GM18517 (cell line): Measurements from ENCODE around the gene ALKBH6.
"Not testable (repeated sequence)": the region's sequence is repeated elsewhere in the genome, so short reads cannot be mapped to it uniquely, and the experiment has no call there.

ENCODE experiments used
- ATAC-seq: cut with Tn5 transposase; IDR thresholded peaks from one replicate; pipeline ENCODE4 v1.9.1; 2021; ENCODE audit warnings: mild to moderate bottlenecking, moderate library complexity; ENCODE audit not compliant: unreplicated experiment

Gene ALKBH6

GRCh38 chr19:36014012-36014924 is at the start of gene ALKBH6:
TSS of gene ALKBH6 (minus strand) at chr19:36014213. CDS start at chr19:36013397, 816 bp downstream.
- peak; percentile 93 for ATAC-seq

- ATAC-seq: no peak
These were observed 47.4 kb upstream of the ALKBH6 start for GRCh38 chr19:36061367-36061766.

GRCh38 chr19:36060430-36060829 is 46.4 kb upstream of the ALKBH6 start:
- ATAC-seq: no peak

- no peak for ATAC-seq
These were observed 45.3 kb upstream of the ALKBH6 start for GRCh38 chr19:36059180-36059910.

GRCh38 chr19:36058481-36059179 is 44.6 kb upstream of the ALKBH6 start:
- no peak for ATAC-seq

GRCh38 chr19:36054733-36055686 is 41.0 kb upstream of the ALKBH6 start, which contains the start of gene WDR62:
TSS of gene WDR62 (plus strand) at chr19:36054897. CDS start at chr19:36054972, 75 bp downstream.
- peak; percentile 69 for ATAC-seq

- ATAC-seq: peak; percentile 81
These were observed 40.2 kb upstream of the ALKBH6 start, which contains the start of gene THAP8 for GRCh38 chr19:36054119-36054732. TSS of gene THAP8 (minus strand) at chr19:36054285. CDS start at chr19:36054217, 68 bp downstream.

GRCh38 chr19:36051637-36052036 is 37.6 kb upstream of the ALKBH6 start:
- no peak for ATAC-seq

GRCh38 chr19:36051236-36051635 is 37.2 kb upstream of the ALKBH6 start:
- ATAC-seq: no peak

- no peak for ATAC-seq
These were observed 35.2 kb upstream of the ALKBH6 start for GRCh38 chr19:36049080-36049698.

GRCh38 chr19:36047835-36048234 is 33.8 kb upstream of the ALKBH6 start:
- ATAC-seq: no peak

GRCh38 chr19:36046443-36047050 is 32.5 kb upstream of the ALKBH6 start:
- ATAC-seq: no peak

- no peak for ATAC-seq
These were observed 29.9 kb upstream of the ALKBH6 start for GRCh38 chr19:36043952-36044351.

GRCh38 chr19:36041831-36042230 is 27.8 kb upstream of the ALKBH6 start:
- ATAC-seq: no peak

- not testable (repeated sequence) for ATAC-seq
These were observed 27.1 kb upstream of the ALKBH6 start for GRCh38 chr19:36041092-36041491.

GRCh38 chr19:36040495-36040894 is 26.5 kb upstream of the ALKBH6 start:
- no peak for ATAC-seq

- ATAC-seq: no peak
These were observed 18.5 kb upstream of the ALKBH6 start, which contains the start of gene CLIP3 for GRCh38 chr19:36032251-36033104. TSS of gene CLIP3 (minus strand) at chr19:36032873. CDS start at chr19:36032357, 516 bp downstream.

- ATAC-seq: no peak
These were observed 17.3 kb upstream of the ALKBH6 start for GRCh38 chr19:36031308-36031707.
